ENCODE measurements around the gene HIF1AN.

Gene HIF1AN

DNA sequence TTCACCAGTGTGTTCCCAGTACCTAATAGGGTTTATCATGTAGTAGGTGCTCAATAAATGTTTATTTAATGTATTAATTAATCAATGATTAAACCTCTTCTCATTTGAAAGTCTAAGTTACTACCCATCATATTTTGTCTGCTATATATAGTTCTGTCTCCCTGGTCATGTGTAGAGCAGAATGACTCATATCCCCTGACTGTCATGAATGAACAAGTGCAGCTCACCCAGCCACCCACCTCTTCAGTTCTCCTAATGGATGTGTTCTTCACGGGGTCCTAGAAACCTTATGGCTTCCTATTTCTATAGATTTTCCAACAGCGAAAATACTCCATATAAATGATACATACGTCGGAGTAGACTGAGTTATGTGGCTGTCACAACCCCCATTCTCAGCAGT lies 64.5 kb downstream of the HIF1AN start:
- FAIRE-seq (no peak), DNase-seq (ENCODE audit: insufficient read length, low spot score) (no peak)
- TF ChIP-seq SPI1 (IDR thresholded peaks at IDR 0.05; ENCODE audit: low read depth, low read length) = no peak
- no peak for TF ChIP-seq POLR2A (IDR thresholded peaks at IDR 0.05; ENCODE audit: low read depth, low read length)
- no peak for TF ChIP-seq PAX5 (IDR thresholded peaks at IDR 0.05; ENCODE audit: insufficient read depth, low read length, severe bottlenecking)
- TF ChIP-seq TAF1 (IDR thresholded peaks at IDR 0.05; ENCODE audit: low read depth, low read length) = no peak
- TF ChIP-seq POU2F2 (IDR thresholded peaks at IDR 0.05; ENCODE audit: low read depth, low read length) = no peak
- no peak for TF ChIP-seq POLR2AphosphoS5 (IDR thresholded peaks at IDR 0.05; ENCODE audit: low read depth, low read length)

DNA sequence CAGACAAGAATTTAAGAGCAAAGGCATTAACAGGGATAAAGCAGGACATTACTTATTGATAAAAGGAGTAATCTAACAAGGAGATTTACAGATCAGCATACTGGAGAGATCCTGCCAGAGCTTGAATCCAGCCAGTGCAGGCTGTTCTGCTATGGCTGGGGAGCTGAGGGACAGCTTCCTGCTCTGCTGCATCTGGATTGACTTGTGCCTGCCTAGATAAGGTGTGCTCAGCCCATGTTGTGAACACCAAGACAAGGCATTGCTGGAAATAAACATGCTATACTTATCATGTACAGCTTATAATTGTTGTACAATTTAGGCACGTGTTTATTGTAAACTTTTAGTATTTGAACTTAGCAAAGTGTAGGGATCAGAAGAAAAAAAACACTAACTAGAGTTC lies 71.7 kb downstream of the HIF1AN start:
- FAIRE-seq (no peak), DNase-seq (ENCODE audit: insufficient read length, low spot score) (no peak)
- TF ChIP-seq POLR2A (IDR thresholded peaks at IDR 0.05; ENCODE audit: low read depth, low read length) (no peak), PAX5 (IDR thresholded peaks at IDR 0.05; ENCODE audit: insufficient read depth, low read length, severe bottlenecking) (no peak)

Data from GM12891 (cell line).